ENCODE data around the gene TMEM45A.

DNA sequence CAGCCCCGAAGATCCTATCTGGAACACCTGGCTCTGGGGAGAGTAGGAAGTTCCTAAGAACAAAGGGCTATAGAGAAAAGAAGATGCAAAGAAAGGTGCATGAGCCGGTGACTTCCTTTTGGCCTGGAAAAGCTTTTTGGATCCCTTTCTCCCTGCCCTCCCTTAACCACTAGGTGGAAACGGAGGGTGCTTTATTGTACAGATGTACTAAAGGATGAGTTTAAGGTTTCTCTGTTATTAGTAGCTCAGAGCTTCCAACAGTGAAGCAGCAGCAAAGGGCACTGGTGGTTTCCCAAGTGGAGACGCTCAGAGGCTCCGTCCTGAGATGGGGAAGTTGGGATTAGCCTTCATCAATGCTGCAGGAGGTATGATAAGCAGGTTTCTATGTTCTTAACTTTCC lies 111.0 kb downstream of the TMEM45A start:
- no peak for TF ChIP-seq POLR2A (IDR thresholded peaks at IDR 0.05)
- no peak for TF ChIP-seq EP300 (IDR thresholded peaks at IDR 0.05)
- TF ChIP-seq POLR2AphosphoS5 (IDR thresholded peaks at IDR 0.05): no peak

Measured in suprapubic skin (tissue), 4 donors.